Naive thymus-derived CD8-positive, alpha-beta T cell (primary cell): ENCODE measurements around the gene CLCN2. TPM values are rescaled to one million over a fixed set of nuclear protein-coding genes. Genes with fewer than 3 reads are reported as not detected.
"Not testable (repeated sequence)": the region's sequence is repeated elsewhere in the genome, so short reads cannot be mapped to it uniquely, and the experiment has no call there.

Source experiments
- ATAC-seq, 2 donors: fragments of 150-1000 bp; cut with Tn5 transposase in 1 of 2; sonication (Bioruptor Pico), chemical (Tn5 transposase) in 1 of 2; 1 replicate in 1 of 2; 2 replicates in 1 of 2; pipeline ENCODE4 v1.10.0; 2021; ENCODE audit warnings: mild to moderate bottlenecking in 2 of 2, moderate library complexity in 2 of 2
- POLR2A ChIA-PET: fragments of 350-600 bp; sonication (Branson Sonifier 250); formaldehyde crosslinking; loops from one replicate; lab custom pipeline; 2021; ENCODE audit warnings: antibody characterized with exemption; lab: Charles Lee
- DNase-seq, 10 donors: peaks; one replicate each; pipeline versions ENCODE4 v3.0.0 to v3.0.0-alpha.2; 2020 to 2022
- H3K27ac Mint-ChIP-seq, 10 donors: one replicate each; pipeline ENCODE4 v1.8.0; 2020 to 2022; ENCODE audit warnings: mild to moderate bottlenecking in 10 of 10, mixed read lengths in 10 of 10, moderate library complexity in 4 of 10, inconsistent platforms in 1 of 10
- H3K27me3 Mint-ChIP-seq, 5 donors: one replicate each; pipeline ENCODE4 v1.8.0; 2021 to 2022; ENCODE audit warnings: mixed read lengths in 5 of 5
- H3K36me3 Mint-ChIP-seq, 3 donors: one replicate each; pipeline ENCODE4 v1.8.0; 2020 to 2022; ENCODE audit warnings: mixed read lengths in 3 of 3, mild to moderate bottlenecking in 2 of 3, inconsistent platforms in 1 of 3
- H3K4me1 Mint-ChIP-seq, 4 donors: one replicate each; pipeline ENCODE4 v1.8.0; 2021 to 2022; ENCODE audit warnings: mixed read lengths in 4 of 4
- H3K4me3 Mint-ChIP-seq, 10 donors: one replicate each; pipeline ENCODE4 v1.8.0; 2020 to 2022; ENCODE audit warnings: mild to moderate bottlenecking in 10 of 10, mixed read lengths in 10 of 10, moderate library complexity in 6 of 10, inconsistent platforms in 1 of 10
- H3K9me3 Mint-ChIP-seq, 9 donors: one replicate each; pipeline ENCODE4 v1.8.0; 2020 to 2022; ENCODE audit warnings: mixed read lengths in 9 of 9, mild to moderate bottlenecking in 3 of 9, inconsistent platforms in 1 of 9, moderate library complexity in 1 of 9
- polyA plus RNA-seq, 3 donors: library from polyadenylated mRNA; unstranded; fragments of 300-500 nt; fragmentation: Illumina TruSeq; gene quantifications; one replicate each; pipeline ENCODE4 v1.2.3, GENCODE V29; 2021
- total RNA-seq, 8 experiments: library from RNA in 2 of 8; stranded (reverse) in 2 of 8; gene quantifications; one replicate each; pipeline ENCODE4 v1.2.3 and lab custom pipeline; 2021 to 2026

Gene CLCN2
- total and polyA plus RNA-seq, 5 experiments from 2014 or later, result 0.12 to 6.3 (median 1.1) TPM

- peaks cover 0 to 3% (median 0%) of the 10 kb centered on the region in 3 donors for H3K36me3 Mint-ChIP-seq
- peaks cover 0 to 6% (median 0%) of the 10 kb centered on the region in 4 donors for H3K4me1 Mint-ChIP-seq
- DNase-seq (no peak), ATAC-seq (no peak)
- no peaks in the 10 kb centered on the region for H3K27me3 Mint-ChIP-seq
- no peak overlapping the region for H3K27ac Mint-ChIP-seq
- no peaks in the 10 kb centered on the region for H3K9me3 Mint-ChIP-seq
- H3K4me3 Mint-ChIP-seq, result no peak overlapping the region
- POLR2A ChIA-PET, result no interaction called here
These were observed 13.4 kb downstream of the CLCN2 start for GRCh38 chr3:184348057-184348382.

- DNase-seq (no peak), ATAC-seq (no peak)
- H3K27me3 Mint-ChIP-seq, result no peaks in the 10 kb centered on the region
- no peak overlapping the region for H3K27ac Mint-ChIP-seq
- H3K4me3 Mint-ChIP-seq, result no peak overlapping the region
- peaks cover 0 to 7% (median 3%) of the 10 kb centered on the region in 3 donors for H3K36me3 Mint-ChIP-seq
- H3K4me1 Mint-ChIP-seq, result peaks cover 0 to 6% (median 0%) of the 10 kb centered on the region in 4 donors
- POLR2A ChIA-PET, result no interaction called here
- H3K9me3 Mint-ChIP-seq, result no peaks in the 10 kb centered on the region
These were observed 13.9 kb downstream of the CLCN2 start for GRCh38 chr3:184347321-184348056.

- H3K4me1 Mint-ChIP-seq, result peaks cover 0 to 6% (median 0%) of the 10 kb centered on the region in 4 donors
- ATAC-seq (no peak), DNase-seq (no peak)
- POLR2A ChIA-PET, result no interaction called here
- H3K4me3 Mint-ChIP-seq, result no peak overlapping the region
- H3K9me3 Mint-ChIP-seq, result no peaks in the 10 kb centered on the region
- H3K27me3 Mint-ChIP-seq, result no peaks in the 10 kb centered on the region
- peak overlapping the region in 2 of 10 donors; percentile 6 to 23 for H3K27ac Mint-ChIP-seq
- H3K36me3 Mint-ChIP-seq, result peaks cover 0 to 8% (median 3%) of the 10 kb centered on the region in 3 donors
These were observed 14.8 kb downstream of the CLCN2 start for GRCh38 chr3:184346480-184347190.

- ATAC-seq (no peak), DNase-seq (no peak)
- no peaks in the 10 kb centered on the region for H3K9me3 Mint-ChIP-seq
- H3K4me3 Mint-ChIP-seq, result no peak overlapping the region
- POLR2A ChIA-PET, result no interaction called here
- no peaks in the 10 kb centered on the region for H3K27me3 Mint-ChIP-seq
- H3K27ac Mint-ChIP-seq, result peak overlapping the region in 2 of 10 donors; percentile 50 to 75
- peaks cover 0 to 8% (median 3%) of the 10 kb centered on the region in 3 donors for H3K36me3 Mint-ChIP-seq
- peaks cover 0 to 6% (median 0%) of the 10 kb centered on the region in 4 donors for H3K4me1 Mint-ChIP-seq
These were observed 15.9 kb downstream of the CLCN2 start for GRCh38 chr3:184345317-184346144.

GRCh38 chr3:184344579-184345316, 16.7 kb downstream of the CLCN2 start:
- Mint-ChIP-seq H3K9me3 (no peaks in the 10 kb centered on the region), H3K4me1 (peaks cover 0 to 6% (median 0%) of the 10 kb centered on the region in 4 donors), H3K27ac (no peak overlapping the region), H3K36me3 (peaks cover 0 to 8% (median 3%) of the 10 kb centered on the region in 3 donors), H3K4me3 (no peak overlapping the region), H3K27me3 (no peaks in the 10 kb centered on the region)
- POLR2A ChIA-PET, result no interaction called here
- no peak for ATAC-seq
- DNase-seq, result no peak

GRCh38 chr3:184343200-184343876, 18.1 kb downstream of the CLCN2 start:
- Mint-ChIP-seq H3K36me3 (peaks cover 0 to 8% (median 3%) of the 10 kb centered on the region in 3 donors), H3K4me3 (no peak overlapping the region), H3K27me3 (no peaks in the 10 kb centered on the region), H3K27ac (no peak overlapping the region), H3K9me3 (no peaks in the 10 kb centered on the region), H3K4me1 (peaks cover 0 to 8% (median 4%) of the 10 kb centered on the region in 4 donors)
- DNase-seq, result no peak
- no peak for ATAC-seq
- POLR2A ChIA-PET, result no interaction called here

- POLR2A ChIA-PET, result no interaction called here
- Mint-ChIP-seq H3K4me3 (peak overlapping the region in 1 of 10 donors; percentile 45), H3K27me3 (no peaks in the 10 kb centered on the region), H3K27ac (no peak overlapping the region), H3K9me3 (no peaks in the 10 kb centered on the region), H3K36me3 (peaks cover 0 to 8% (median 3%) of the 10 kb centered on the region in 3 donors), H3K4me1 (peaks cover 13 to 19% (median 17%) of the 10 kb centered on the region in 4 donors)
- DNase-seq (no peak), ATAC-seq (no peak)
These were observed 19.5 kb downstream of the CLCN2 start for GRCh38 chr3:184341925-184342324.

GRCh38 chr3:184339451-184340135, 21.8 kb downstream of the CLCN2 start:
- POLR2A ChIA-PET, result interaction anchor here (3.0 kb wide), 1 partner anchor 21 kb away, joined by 15 read pairs; the partner anchor contains the start of genes CLCN2 and POLR2H
- H3K9me3 Mint-ChIP-seq, H3K27me3 Mint-ChIP-seq, H3K4me3 Mint-ChIP-seq, H3K27ac Mint-ChIP-seq, ATAC-seq, DNase-seq: not testable (repeated sequence)
- Mint-ChIP-seq H3K4me1 (peaks cover 15 to 32% (median 31%) of the 10 kb centered on the region in 4 donors), H3K36me3 (peaks cover 0 to 12% (median 3%) of the 10 kb centered on the region in 3 donors)

- peaks cover 0 to 17% (median 3%) of the 10 kb centered on the region in 3 donors for H3K36me3 Mint-ChIP-seq
- H3K27ac Mint-ChIP-seq, result peak overlapping the region in 1 of 10 donors; percentile 32
- H3K27me3 Mint-ChIP-seq, result no peaks in the 10 kb centered on the region
- no peak for ATAC-seq
- H3K4me3 Mint-ChIP-seq, result peak overlapping the region in 2 of 10 donors; percentile 15 to 33
- POLR2A ChIA-PET, result interaction anchor here (3.0 kb wide), 1 partner anchor 22 kb away, joined by 15 read pairs; the partner anchor contains the start of genes CLCN2 and POLR2H
- no peak for DNase-seq
- peaks cover 16 to 38% (median 35%) of the 10 kb centered on the region in 4 donors for H3K4me1 Mint-ChIP-seq
- H3K9me3 Mint-ChIP-seq, result no peaks in the 10 kb centered on the region
These were observed 22.4 kb downstream of the CLCN2 start for GRCh38 chr3:184339001-184339400.

GRCh38 chr3:184338511-184338945, 22.9 kb downstream of the CLCN2 start:
- Mint-ChIP-seq H3K36me3 (peaks cover 0 to 22% (median 3%) of the 10 kb centered on the region in 3 donors), H3K27ac (peak overlapping the region in 3 of 10 donors; percentile 24 to 98 (median 97)), H3K4me1 (peaks cover 19 to 43% (median 39%) of the 10 kb centered on the region in 4 donors), H3K4me3 (peak overlapping the region in 4 of 10 donors; percentile 15 to 36 (median 30)), H3K9me3 (no peaks in the 10 kb centered on the region), H3K27me3 (no peaks in the 10 kb centered on the region)
- DNase-seq (peak in 2 of 10 donors; percentile 13 to 27), ATAC-seq (no peak)
- POLR2A ChIA-PET, result interaction anchor here (0.6 to 3.0 kb wide), 2 partner anchors 23 to 38 kb away, joined by 3 to 15 read pairs; partner anchors contain the start of genes CLCN2 and POLR2H

- Mint-ChIP-seq H3K36me3 (peaks cover 0 to 25% (median 3%) of the 10 kb centered on the region in 3 donors), H3K4me3 (peak overlapping the region; percentile 16 to 92 (median 60)), H3K9me3 (no peaks in the 10 kb centered on the region), H3K27me3 (no peaks in the 10 kb centered on the region), H3K27ac (peak overlapping the region in 5 of 10 donors; percentile 56 to 98 (median 95)), H3K4me1 (peaks cover 19 to 44% (median 40%) of the 10 kb centered on the region in 4 donors)
- POLR2A ChIA-PET, result interaction anchor here (0.6 to 3.0 kb wide), 2 partner anchors 23 to 37 kb away, joined by 3 to 15 read pairs; partner anchors contain the start of genes CLCN2 and POLR2H
- no peak for DNase-seq
- no peak for ATAC-seq
These were observed 23.4 kb downstream of the CLCN2 start for GRCh38 chr3:184337981-184338380.
